ENCODE data around the gene TTC29. TPM values are rescaled to one million over a fixed set of nuclear protein-coding genes. Genes with fewer than 3 reads are reported as not detected.

The TTC29 gene
- total RNA-seq, 4 donors from 2014 or later, result not detected

DNA sequence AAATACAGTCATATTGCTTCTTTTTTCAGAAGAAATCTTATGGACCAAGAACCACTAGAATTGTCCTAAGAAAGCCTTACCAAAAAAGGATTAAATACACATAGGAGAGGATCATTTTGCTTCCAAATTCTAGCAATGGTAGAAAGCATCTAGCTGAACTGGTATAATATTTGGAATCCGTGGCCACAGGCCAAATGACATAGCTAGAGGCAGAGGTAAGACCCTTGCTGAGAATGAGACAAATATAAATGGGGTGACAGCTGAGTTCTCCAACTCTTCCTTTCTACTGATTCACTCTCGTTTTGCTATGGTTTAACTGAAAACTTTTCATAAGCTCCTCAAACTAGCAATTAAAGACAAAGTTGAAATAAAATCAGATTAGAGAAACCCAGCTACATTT is 150.0 kb downstream of the TTC29 start:
- H3K36me3 ChIP-seq, result no peaks in the 10 kb centered on the region
- 18% methylated on average over 2 of the region's 2 CpGs for WGBS, 2 donors (ENCODE audit: low coverage in 1 of 2)
- no peaks in the 10 kb centered on the region for H3K4me1 ChIP-seq
- ATAC-seq, result no peak
- H3K9me3 ChIP-seq, result peaks cover 0 to 8% (median 0%) of the 10 kb centered on the region in 3 donors
- no peak overlapping the region for H3K4me3 ChIP-seq
- H3K27ac ChIP-seq, result no peak overlapping the region
- TF ChIP-seq POLR2AphosphoS5 (IDR thresholded peaks at IDR 0.05) (no peak), CTCF (IDR thresholded peaks at IDR 0.05) (no peak), EP300 (IDR thresholded peaks at IDR 0.05) (no peak), POLR2A (IDR thresholded peaks at IDR 0.05) (no peak)
- H3K27me3 ChIP-seq, result no peaks in the 10 kb centered on the region

DNA sequence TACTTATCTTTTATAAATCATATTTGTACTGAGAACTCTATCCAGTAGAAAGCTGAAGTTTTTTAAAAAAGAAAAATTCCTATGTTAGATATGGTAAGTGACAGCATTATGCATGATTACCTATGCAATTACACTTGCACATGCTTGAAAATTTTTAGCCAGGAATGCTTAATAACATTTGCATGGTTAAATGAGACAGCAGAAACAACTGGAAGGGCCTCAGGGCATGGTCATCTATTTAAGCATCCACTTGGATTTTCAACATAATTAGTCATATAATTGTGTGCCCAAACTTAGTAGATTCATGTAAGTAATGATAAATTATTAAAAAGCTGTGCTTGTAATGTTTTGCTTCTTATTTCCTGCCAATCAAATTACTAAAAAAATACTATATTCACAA is 151.9 kb downstream of the TTC29 start:
- TF ChIP-seq EP300 (IDR thresholded peaks at IDR 0.05) (no peak), CTCF (IDR thresholded peaks at IDR 0.05) (no peak), POLR2A (IDR thresholded peaks at IDR 0.05) (no peak)

DNA sequence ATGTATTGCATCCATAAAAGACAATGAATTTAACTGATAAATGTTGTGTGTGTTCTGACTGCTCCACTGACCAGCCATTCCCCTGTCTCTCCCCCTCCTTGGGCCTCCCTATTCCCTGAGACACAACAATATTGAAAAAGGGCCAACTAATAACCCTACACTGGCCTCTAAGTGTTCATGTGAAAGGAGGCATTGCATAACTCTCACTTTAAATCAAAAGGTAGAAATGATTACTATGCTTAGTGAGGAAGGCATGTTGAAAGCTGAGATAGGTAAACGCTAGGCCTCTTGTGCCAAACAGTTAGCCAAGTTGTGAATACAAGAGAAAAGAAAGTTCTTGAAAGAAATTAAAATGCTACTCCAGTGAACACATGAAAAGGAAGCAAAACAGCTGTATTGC is 154.2 kb downstream of the TTC29 start:
- peaks cover 0 to 8% (median 0%) of the 10 kb centered on the region in 3 donors for H3K9me3 ChIP-seq
- TF ChIP-seq POLR2AphosphoS5 (IDR thresholded peaks at IDR 0.05) (no peak), POLR2A (IDR thresholded peaks at IDR 0.05) (no peak), CTCF (IDR thresholded peaks at IDR 0.05) (no peak), EP300 (IDR thresholded peaks at IDR 0.05) (no peak)
- ATAC-seq, result no peak
- H3K4me3 ChIP-seq, result no peak overlapping the region
- H3K36me3 ChIP-seq, result no peaks in the 10 kb centered on the region
- no peak overlapping the region for H3K27ac ChIP-seq
- H3K4me1 ChIP-seq, result no peaks in the 10 kb centered on the region
- H3K27me3 ChIP-seq, result no peaks in the 10 kb centered on the region
- 56 to 75% methylated on average over 1 of the region's 1 CpG for WGBS, 2 donors (ENCODE audit: low coverage in 1 of 2)

More for the DNA sequence above, 151.9 kb downstream of the TTC29 start:
- Histone ChIP-seq H3K27ac (no peak overlapping the region), H3K9me3 (peaks cover 0 to 8% (median 0%) of the 10 kb centered on the region in 3 donors), H3K27me3 (no peaks in the 10 kb centered on the region), H3K4me3 (no peak overlapping the region), H3K4me1 (no peaks in the 10 kb centered on the region), H3K36me3 (no peaks in the 10 kb centered on the region)
- no peak for ATAC-seq

GRCh38 chr4:146790515-146790914 is 155.1 kb downstream of the TTC29 start:
- no peak overlapping the region for H3K4me3 ChIP-seq

More at GRCh38 chr4:146790515-146790914, 155.1 kb downstream of the TTC29 start:
- H3K27ac ChIP-seq, result no peak overlapping the region
- TF ChIP-seq POLR2A (IDR thresholded peaks at IDR 0.05) (no peak), CTCF (IDR thresholded peaks at IDR 0.05) (no peak), EP300 (IDR thresholded peaks at IDR 0.05) (no peak), POLR2AphosphoS5 (IDR thresholded peaks at IDR 0.05) (no peak)
- no peak for ATAC-seq
- peaks cover 0 to 8% (median 0%) of the 10 kb centered on the region in 3 donors for H3K9me3 ChIP-seq
- H3K4me1 ChIP-seq, result no peaks in the 10 kb centered on the region
- no peaks in the 10 kb centered on the region for H3K36me3 ChIP-seq
- H3K27me3 ChIP-seq, result no peaks in the 10 kb centered on the region
